HG03520 (cell line): ENCODE data around the gene HOXB3.

ENCODE experiments used
- ATAC-seq: cut with Tn5 transposase; IDR thresholded peaks from one replicate; pipeline ENCODE4 v1.9.1; 2021; ENCODE audit warnings: mild to moderate bottlenecking, moderate library complexity; ENCODE audit not compliant: unreplicated experiment

HOXB3 gene

DNA sequence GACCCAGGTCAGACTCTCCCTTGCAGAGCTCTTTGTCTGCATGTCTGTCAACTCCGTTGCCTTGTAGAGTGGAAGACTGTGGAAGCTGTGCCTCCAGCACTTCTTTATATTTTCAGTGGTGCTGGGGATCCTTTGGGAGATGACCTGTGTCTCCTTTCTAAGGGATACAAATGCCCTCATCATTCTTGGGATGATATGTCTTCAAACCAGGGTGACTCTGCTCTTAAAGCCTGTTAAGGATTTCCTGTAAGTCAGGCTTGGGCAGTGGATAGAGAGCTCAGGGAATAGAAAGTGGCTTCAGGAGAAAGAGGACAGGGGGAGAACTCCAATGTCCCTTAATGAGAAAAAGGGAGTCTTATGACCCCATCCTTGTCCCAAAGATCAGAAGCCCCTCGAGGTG, 1.5 kb downstream of the HOXB3 start:
- ATAC-seq: no peak

- no peak for ATAC-seq
These were observed 2.0 kb downstream of the HOXB3 start for GRCh38 chr17:48588074-48588415.

- ATAC-seq: no peak
These were observed 2.6 kb downstream of the HOXB3 start for GRCh38 chr17:48587276-48588073.

DNA sequence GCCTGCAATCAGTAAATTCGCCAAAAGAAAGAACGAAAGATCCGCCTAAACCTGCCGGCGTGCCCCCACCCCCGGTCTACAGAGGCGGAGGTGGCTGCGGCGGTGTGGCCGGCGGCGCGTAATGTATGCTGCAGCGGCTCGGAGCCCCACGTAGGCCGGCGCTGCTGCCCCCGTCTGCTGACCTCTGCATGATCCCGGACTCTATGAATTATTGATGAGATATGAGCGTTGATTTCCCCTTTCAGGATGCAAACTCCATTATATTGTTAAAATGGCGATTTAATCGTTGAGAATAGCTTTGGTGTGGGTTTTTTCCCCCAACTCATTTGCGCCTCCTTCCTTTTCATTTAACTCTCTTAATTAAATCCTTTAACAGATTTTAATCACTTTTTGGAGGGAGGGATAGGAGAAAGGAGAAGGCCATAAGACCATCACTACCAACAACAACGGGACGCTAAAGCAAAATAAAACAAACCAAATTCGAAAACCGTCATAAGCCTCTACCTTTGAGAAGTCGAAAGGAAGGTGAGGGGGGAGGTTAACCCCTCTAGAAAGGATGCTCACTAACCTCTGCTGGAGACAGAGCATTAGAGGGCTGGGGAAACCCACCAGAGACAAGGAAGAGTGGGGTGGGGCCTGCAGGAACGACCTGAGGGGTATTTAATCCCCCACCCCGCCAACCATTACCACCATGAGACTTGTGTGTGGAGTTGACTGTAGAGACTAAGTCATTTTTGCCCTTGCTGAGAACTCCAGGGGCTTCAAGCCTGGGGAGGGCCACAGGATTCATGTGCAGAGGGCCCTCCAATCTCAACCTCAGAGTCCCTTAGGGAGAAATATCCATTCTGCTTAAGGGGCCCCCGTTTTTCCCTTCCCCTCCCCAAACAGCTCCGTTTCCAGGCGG, 3.4 kb downstream of the HOXB3 start:
- ATAC-seq: no peak

DNA sequence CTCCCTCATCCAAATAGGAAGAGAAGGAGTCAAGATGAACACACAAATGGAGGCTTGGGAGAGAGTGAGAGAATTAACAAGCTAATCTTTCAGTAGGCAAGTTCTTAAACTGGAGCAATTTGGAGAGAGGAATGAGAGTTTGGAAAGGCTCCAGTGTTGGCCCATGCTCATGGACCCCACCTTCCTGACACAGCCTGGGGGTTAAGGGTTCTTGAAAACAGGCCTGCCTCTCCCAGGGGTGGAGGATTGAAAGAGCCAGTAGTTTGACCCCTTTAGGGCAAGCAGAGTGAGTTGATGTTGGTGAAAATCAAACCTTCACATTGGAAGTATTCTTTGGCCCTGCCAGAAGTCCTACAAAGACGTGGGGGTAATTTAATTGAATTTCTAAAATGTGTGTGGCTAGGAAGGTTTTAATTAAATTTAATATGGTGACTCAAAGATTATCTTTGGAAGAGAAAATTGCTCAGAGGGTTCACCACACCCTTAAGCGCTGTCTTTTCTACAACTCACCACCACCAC, 5.8 kb downstream of the HOXB3 start:
- ATAC-seq: no peak

- no peak for ATAC-seq
These were observed 6.3 kb downstream of the HOXB3 start for GRCh38 chr17:48583708-48584222.

DNA sequence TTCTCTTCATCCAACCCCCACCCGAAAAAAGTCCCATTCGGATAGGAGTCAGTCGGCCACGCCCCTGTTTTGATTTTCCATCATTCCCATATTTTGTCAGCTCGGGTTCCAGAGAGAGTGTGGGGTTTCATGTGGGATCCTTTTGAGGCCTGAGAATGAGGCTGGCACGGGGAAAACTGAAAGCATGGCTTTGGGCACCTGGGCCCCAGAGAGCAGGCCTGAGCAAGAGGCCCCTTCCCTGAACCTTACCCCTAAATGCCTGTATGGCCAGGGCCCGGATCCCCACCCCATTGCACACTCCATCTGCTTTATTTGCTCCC, 7.3 kb downstream of the HOXB3 start:
- ATAC-seq: no peak

DNA sequence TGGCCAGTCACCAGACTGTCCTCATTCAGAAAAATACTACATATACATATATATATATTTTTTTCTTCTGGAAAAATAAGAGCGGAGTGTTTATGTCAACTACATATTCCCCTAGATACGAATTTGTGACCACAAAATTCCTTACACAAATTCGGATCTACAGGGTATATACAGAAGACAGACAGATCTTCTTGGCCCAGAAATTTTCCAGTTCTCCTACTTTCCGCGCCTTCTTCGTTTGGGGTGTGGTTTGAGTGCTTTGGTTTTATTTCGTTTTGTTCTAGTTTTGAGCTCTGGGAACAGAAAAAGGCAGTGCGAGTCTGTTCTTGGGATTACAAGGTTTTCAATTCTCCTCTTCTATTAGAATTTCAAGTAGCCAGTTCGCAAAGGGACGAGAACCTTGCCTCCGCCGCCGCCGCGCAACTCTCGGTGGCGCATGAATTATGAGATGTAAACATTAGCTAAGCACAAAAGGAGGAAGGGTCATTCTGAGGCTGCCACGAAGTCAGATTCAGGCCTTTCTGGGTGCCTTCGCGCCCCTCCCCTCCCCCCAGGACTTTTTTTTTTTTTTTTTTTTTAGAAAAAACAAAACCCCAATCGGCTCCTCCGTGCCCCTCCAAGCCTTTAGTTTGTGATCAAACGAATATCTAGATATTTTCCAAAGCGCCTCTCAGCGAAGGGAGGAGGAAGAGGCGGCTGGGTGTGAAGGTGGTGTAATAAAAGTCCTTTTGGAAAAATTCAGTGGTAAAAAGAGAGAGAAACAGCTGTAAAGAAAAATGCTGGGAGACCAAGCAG, 10.1 kb downstream of the HOXB3 start:
- no peak for ATAC-seq

DNA sequence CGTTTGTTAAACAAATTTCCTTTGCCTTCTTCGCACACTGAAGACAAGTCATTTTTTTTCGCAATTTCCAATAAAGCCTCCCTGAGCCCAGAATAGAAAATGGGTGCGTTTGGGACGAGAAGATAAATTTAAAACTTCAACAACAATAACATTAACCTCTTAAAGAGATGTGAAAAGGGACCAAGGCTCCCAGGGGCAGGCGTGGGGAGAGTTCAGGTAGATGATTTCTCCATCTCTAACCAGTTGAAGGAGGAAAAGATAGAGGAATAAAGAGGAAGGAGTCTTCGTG, 10.6 kb downstream of the HOXB3 start:
- no peak for ATAC-seq

DNA sequence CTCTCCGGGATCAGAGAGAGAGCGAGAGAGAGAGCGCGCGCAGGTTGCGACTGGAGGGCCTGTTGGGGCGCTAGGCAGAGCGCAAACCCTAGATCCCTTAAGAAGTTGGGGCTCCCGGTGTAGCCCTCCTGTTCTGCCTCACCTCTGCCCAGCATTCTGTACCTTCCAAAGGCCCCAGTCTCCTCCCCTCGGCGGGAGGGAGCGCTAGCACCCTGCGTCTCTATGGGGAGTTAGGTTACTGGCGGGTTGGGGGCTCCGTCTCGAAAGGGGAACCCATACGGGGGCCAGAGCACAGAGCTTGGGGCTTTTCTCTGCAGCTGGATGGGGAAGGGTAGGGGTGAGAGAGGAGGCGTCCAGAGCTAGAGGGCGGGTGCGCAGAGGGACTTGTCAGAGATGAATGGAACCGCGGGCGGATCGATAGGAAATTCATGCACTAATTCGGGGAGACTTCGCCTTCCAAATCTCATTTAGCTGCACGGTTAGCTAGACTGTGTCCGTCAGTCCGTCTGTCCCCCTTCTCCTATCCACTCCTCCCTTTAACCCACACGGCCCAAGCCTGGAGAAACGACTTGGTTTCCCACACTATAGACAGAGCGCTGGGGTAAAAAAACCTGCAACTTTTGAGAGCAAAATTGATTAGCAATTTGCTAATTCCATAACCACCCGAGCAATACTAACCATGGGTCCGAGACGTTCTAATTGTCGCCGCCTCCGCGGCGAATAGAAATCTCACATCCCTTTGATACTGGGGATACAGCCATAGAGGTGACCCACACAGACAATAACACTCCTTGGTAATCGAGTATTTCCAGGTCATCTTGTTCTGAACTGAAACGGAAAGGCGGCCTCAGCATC, 11.2 kb downstream of the HOXB3 start:
- no peak for ATAC-seq

DNA sequence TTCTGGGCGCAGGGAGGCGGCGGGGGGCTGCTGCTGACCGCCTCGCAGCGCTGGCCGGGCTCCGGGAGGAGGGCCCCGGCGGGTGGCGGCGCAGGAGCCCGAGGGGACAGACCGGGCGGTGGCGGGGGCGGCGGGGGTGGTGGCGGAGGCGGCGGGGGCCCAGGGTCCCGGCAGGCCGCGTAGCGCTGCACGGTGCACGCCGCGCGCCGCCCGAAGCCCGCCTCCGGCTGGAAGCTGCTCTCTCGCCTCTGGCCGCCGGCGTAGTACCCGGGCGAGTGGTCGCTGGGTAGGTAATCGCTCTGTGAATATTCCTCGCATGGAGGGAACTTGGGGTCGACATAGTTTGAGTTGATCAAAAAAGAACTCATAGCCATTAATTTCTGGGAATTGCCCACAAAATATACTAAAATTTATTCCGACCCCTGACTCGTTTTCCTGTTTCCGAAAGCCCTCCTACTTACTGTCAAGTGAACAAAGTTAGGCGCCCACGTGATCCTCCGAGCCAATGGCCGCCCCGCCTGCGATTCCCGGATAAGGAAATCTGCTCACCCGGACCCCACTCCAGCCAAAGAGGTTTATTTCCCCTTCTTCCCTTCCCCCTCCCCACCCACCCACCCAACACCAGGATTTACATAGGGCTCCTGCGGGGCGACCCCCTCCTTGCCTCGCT, 12.0 kb downstream of the HOXB3 start, which contains the start of gene HOXB4:
HOXB4 (minus strand) TSS at position 405 of the 670 bp plus-strand sequence; CDS start at position 374, 31 bp downstream.
- ATAC-seq: no peak

- ATAC-seq: no peak
These were observed 12.6 kb downstream of the HOXB3 start for GRCh38 chr17:48577330-48577945.

- ATAC-seq: no peak
These were observed 13.3 kb downstream of the HOXB3 start for GRCh38 chr17:48576479-48577309.

DNA sequence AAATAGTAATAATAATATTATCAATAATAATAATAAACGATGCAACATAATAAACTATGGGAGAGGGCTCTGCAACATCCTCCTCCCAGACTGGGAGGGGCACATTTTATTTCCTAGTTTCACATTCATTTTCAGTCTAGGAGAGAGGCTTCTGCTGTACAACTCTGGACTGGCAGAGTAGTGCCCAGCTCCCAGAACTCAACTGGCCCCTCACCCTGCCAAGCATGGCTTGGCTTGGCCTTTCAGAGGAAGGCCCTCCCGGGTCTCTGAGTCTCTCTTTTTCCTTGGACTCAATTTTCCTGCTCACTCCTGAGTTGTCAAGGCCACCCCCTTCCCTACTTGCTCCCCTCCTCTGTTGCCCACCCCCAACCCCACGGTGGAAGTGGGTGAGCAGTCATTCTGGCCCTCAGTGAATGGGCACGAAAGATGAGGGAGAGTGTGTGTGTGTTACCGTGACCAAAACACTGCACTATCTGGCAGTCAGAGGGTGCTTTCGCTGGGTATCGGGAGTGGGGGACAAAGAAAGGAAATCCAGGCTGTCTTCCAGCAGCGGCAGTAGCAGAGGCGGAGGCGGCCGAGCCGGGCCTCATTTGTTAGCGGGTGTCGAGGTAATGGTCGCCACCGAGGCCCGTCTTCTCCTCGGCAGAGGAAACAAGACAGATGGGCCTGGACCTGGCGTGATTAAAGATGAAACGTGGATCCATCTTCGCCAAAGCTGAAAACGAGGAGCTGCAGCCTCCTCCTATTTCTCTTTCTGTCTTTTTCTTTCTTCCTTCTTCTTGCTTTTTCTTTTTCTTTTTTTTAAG, 14.2 kb downstream of the HOXB3 start:
- ATAC-seq: no peak

GRCh38 chr17:48575066-48575582, 14.9 kb downstream of the HOXB3 start:
- no peak for ATAC-seq

DNA sequence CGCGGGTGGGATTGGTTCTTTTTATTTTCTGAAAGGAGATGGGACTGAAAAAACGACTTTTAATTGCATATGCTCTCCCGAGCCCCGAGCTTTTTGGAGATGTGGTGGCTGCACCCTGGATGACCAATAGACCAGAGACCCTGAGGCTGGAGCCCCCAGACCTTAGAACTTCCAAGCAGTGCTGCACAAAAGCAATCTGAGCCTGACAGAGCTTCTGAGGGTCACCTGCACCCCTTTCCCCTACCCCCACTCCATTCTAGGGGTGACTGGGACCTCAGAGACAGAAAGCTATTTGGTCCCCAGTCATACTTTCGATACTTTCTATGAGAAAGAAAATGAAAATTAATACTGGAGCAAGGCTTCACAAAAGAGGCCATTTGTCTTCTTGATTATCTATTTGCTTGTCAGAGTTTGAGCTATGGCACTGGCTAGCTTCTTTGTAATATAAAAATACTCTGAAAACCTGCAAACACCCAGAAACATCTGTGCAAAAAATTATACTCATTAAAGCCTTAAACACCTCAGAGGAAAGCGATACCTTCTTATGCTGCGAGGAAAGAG, 15.5 kb downstream of the HOXB3 start:
- no peak for ATAC-seq

- ATAC-seq: no peak
These were observed 18.1 kb downstream of the HOXB3 start for GRCh38 chr17:48571826-48572417.
